CD14-positive monocyte (primary cell): ENCODE data around the gene PCSK7. TPM values are rescaled to one million over a fixed set of nuclear protein-coding genes. Genes with fewer than 3 reads are reported as not detected.

Experiments
- DNase-seq, 3 donors: peaks; one replicate each; pipeline ENCODE4 v3.0.0-alpha.2; 2011 to 2022
- H2AFZ ChIP-seq: 2 replicates; pipeline ENCODE4 v1.6.0; 2012; ENCODE audit warnings: mild to moderate bottlenecking, low read depth, low read length, inconsistent platforms; ENCODE audit not compliant: insufficient read depth, poor library complexity, severe bottlenecking
- H3K27ac ChIP-seq, 2 donors: 1 replicate in 1 of 2; 2 replicates in 1 of 2; pipeline ENCODE4 v1.5.1; 2012 to 2013; ENCODE audit warnings: low read length in 2 of 2, control low read depth in 1 of 2, inconsistent platforms in 1 of 2, low read depth in 1 of 2, mild to moderate bottlenecking in 1 of 2
- H3K27me3 ChIP-seq, 2 donors: one replicate each; pipeline versions ENCODE4 v1.6.0 to v1.6.1; 2011 to 2013; ENCODE audit warnings: low read length in 2 of 2; ENCODE audit not compliant: control insufficient read depth in 2 of 2, insufficient read depth in 2 of 2
- H3K36me3 ChIP-seq, 2 donors: replicated peaks in 1 of 2; 1 replicate in 1 of 2; 2 replicates in 1 of 2; pipeline versions ENCODE4 v1.5.1 to v1.6.1; 2012 to 2013; ENCODE audit warnings: low read length in 2 of 2, control low read depth in 1 of 2, inconsistent platforms in 1 of 2, mild to moderate bottlenecking in 1 of 2; ENCODE audit not compliant: insufficient read depth in 2 of 2, control insufficient read depth in 1 of 2
- H3K4me1 ChIP-seq, 2 donors: 1 replicate in 1 of 2; 2 replicates in 1 of 2; pipeline versions ENCODE4 v1.5.1 to v1.6.1; 2012 to 2013; ENCODE audit warnings: low read length in 2 of 2, control low read depth in 1 of 2, inconsistent platforms in 1 of 2, mild to moderate bottlenecking in 1 of 2, moderate library complexity in 1 of 2; ENCODE audit not compliant: insufficient read depth in 2 of 2, control insufficient read depth in 1 of 2
- H3K4me2 ChIP-seq: replicated peaks from 2 replicates; pipeline ENCODE3; 2012; ENCODE audit warnings: low read length, moderate library complexity, mild to moderate bottlenecking; ENCODE audit not compliant: poor library complexity, severe bottlenecking; ENCODE audit errors: extremely low read depth
- H3K4me3 ChIP-seq, 3 experiments: fragments of 200-600 bp in 1 of 3; sonication (generic) in 1 of 3; replicated peaks in 1 of 3; 1 replicate in 2 of 3; 2 replicates in 1 of 3; pipeline ENCODE4 v1.5.1; 2011 to 2013; ENCODE audit warnings: low read length in 3 of 3, mild to moderate bottlenecking in 3 of 3, control low read depth in 2 of 3, low read depth in 2 of 3, inconsistent platforms in 1 of 3, moderate library complexity in 1 of 3
- H3K79me2 ChIP-seq: 2 replicates; pipeline ENCODE4 v1.6.0; 2012; ENCODE audit warnings: mild to moderate bottlenecking, control low read depth, inconsistent platforms, low read length, moderate library complexity; ENCODE audit not compliant: insufficient read depth
- H3K9ac ChIP-seq: 2 replicates; pipeline ENCODE4 v1.6.0; 2017; ENCODE audit warnings: low read length, mild to moderate bottlenecking; ENCODE audit not compliant: insufficient read depth, poor library complexity, severe bottlenecking
- H3K9me3 ChIP-seq, 2 donors: replicated peaks in 1 of 2; 1 replicate in 1 of 2; 2 replicates in 1 of 2; pipeline versions ENCODE4 v1.5.1 to v1.6.1; 2012 to 2013; ENCODE audit warnings: low read length in 2 of 2, control low read depth in 1 of 2; ENCODE audit not compliant: control insufficient read depth in 1 of 2, insufficient read depth in 1 of 2
- H4K20me1 ChIP-seq: 2 replicates; pipeline ENCODE4 v1.6.0; 2012; ENCODE audit warnings: mild to moderate bottlenecking, low read length, control low read depth, moderate library complexity; ENCODE audit not compliant: insufficient read depth
- H3K27ac Mint-ChIP-seq, 7 donors: one replicate each; pipeline ENCODE4 v1.8.0; 2020; ENCODE audit warnings: mild to moderate bottlenecking in 7 of 7, mixed read lengths in 7 of 7, moderate library complexity in 6 of 7, inconsistent platforms in 2 of 7
- H3K27me3 Mint-ChIP-seq, 3 donors: one replicate each; pipeline ENCODE4 v1.8.0; 2021 to 2022; ENCODE audit warnings: low read depth in 3 of 3, mild to moderate bottlenecking in 3 of 3, mixed read lengths in 3 of 3, moderate library complexity in 3 of 3, inconsistent platforms in 1 of 3
- H3K36me3 Mint-ChIP-seq, 2 donors: one replicate each; pipeline ENCODE4 v1.8.0; 2020; ENCODE audit warnings: mixed read lengths in 2 of 2, inconsistent platforms in 1 of 2, mild to moderate bottlenecking in 1 of 2
- H3K4me1 Mint-ChIP-seq: one replicate; pipeline ENCODE4 v1.8.0; 2020; ENCODE audit warnings: mild to moderate bottlenecking, mixed read lengths
- H3K4me3 Mint-ChIP-seq, 2 donors: one replicate each; pipeline ENCODE4 v1.8.0; 2020; ENCODE audit warnings: mild to moderate bottlenecking in 2 of 2, mixed read lengths in 2 of 2, moderate library complexity in 1 of 2
- H3K9me3 Mint-ChIP-seq, 7 donors: one replicate each; pipeline ENCODE4 v1.8.0; 2020 to 2022; ENCODE audit warnings: mixed read lengths in 7 of 7, mild to moderate bottlenecking in 6 of 7, moderate library complexity in 6 of 7, inconsistent platforms in 2 of 7
- CTCF ChIP-seq: fragments of 200-600 bp; IDR thresholded peaks from one replicate; pipeline ENCODE4 v1.8.0; 2022; ENCODE audit warnings: antibody characterized with exemption, mild to moderate bottlenecking
- WGBS: methylation state at CpG from one replicate; pipeline ENCODE4 v1.1.5; 2013; ENCODE audit warnings: missing lambda C conversion rate; ENCODE audit not compliant: insufficient coverage; 5-methylcytosine and 5-hydroxymethylcytosine counted together
- intact Hi-C, 2 donors: fragments of 100-400 bp; cut with micrococcal nuclease; formaldehyde crosslinking; loops; one replicate each; pipeline versions ENCODE4 v1.15.0 to v1.15.1; 2023
- polyA plus RNA-seq, 3 donors: library from polyadenylated mRNA; depleted of rRNA in 1 of 3; unstranded in 2 of 3; stranded (reverse) in 1 of 3; fragments of 300-500 nt in 2 of 3; fragments of >200 nt in 1 of 3; fragmentation: Illumina TruSeq in 2 of 3; gene quantifications; 1 replicate in 2 of 3; 2 replicates in 1 of 3; pipeline ENCODE4 v1.2.3, GENCODE V29; 2012 to 2021

PCSK7 gene
- polyA plus RNA-seq, 3 donors = 6.1 to 93.8 (median 9.5) TPM

- Histone ChIP-seq H3K36me3 (peaks cover 61 to 85% of the 10 kb centered on the region in 2 donors), H3K79me2 (no peaks in the 10 kb centered on the region)
- peak overlapping the region in 4 of 7 donors; percentile 53 to 79 (median 63) for H3K27ac Mint-ChIP-seq
Observed at GRCh38 chr11:117194267-117194666, 37.6 kb downstream of the PCSK7 start.

More at GRCh38 chr11:117194267-117194666, 37.6 kb downstream of the PCSK7 start:
- Histone ChIP-seq H3K4me2 (no peak overlapping the region), H2AFZ (no peak overlapping the region), H4K20me1 (no peaks in the 10 kb centered on the region), H3K27ac (peak overlapping the region in 1 of 2 donors; percentile 26), H3K27me3 (no peaks in the 10 kb centered on the region), H3K4me3 (no peak overlapping the region), H3K9me3 (no peaks in the 10 kb centered on the region), H3K4me1 (peaks cover 33 to 36% of the 10 kb centered on the region in 2 donors), H3K9ac (no peak overlapping the region)
- Mint-ChIP-seq H3K4me1 (peaks cover 41% of the 10 kb centered on the region), H3K9me3 (peaks cover 0 to 3% (median 0%) of the 10 kb centered on the region in 7 donors), H3K4me3 (no peak overlapping the region), H3K27me3 (peaks cover 3 to 4% (median 3%) of the 10 kb centered on the region in 3 donors), H3K36me3 (peaks cover 71 to 92% of the 10 kb centered on the region in 2 donors)
- no peak for TF ChIP-seq CTCF
- 96% methylated on average over 5 of the region's 5 CpGs for WGBS
- intact Hi-C loops = no loop called here
- no peak for DNase-seq
